Measurements from ENCODE around the gene BMPER.
"Not testable (repeated sequence)": the region's sequence is repeated elsewhere in the genome, so short reads cannot be mapped to it uniquely, and the experiment has no call there.

BMPER gene

GRCh38 chr7:34153656-34154270, 248.4 kb downstream of the BMPER start:
- no peak for DNase-seq

GRCh38 chr7:34155220-34155908, 250.0 kb downstream of the BMPER start:
- DNase-seq, result no peak

- DNase-seq, result no peak
These were observed 251.0 kb downstream of the BMPER start for GRCh38 chr7:34156336-34156735.

- DNase-seq, result no peak
These were observed 251.8 kb downstream of the BMPER start for GRCh38 chr7:34157137-34157536.

- DNase-seq, result no peak
These were observed 253.2 kb downstream of the BMPER start for GRCh38 chr7:34158368-34159153.

GRCh38 chr7:34160261-34160752, 255.0 kb downstream of the BMPER start:
- no peak for DNase-seq

GRCh38 chr7:34162027-34162565, 256.8 kb downstream of the BMPER start:
- DNase-seq, result no peak

GRCh38 chr7:34162677-34163076, 257.3 kb downstream of the BMPER start:
- DNase-seq, result no peak

- no peak for DNase-seq
These were observed 258.6 kb downstream of the BMPER start for GRCh38 chr7:34163956-34164355.

GRCh38 chr7:34165466-34165865, 260.1 kb downstream of the BMPER start:
- no peak for DNase-seq

GRCh38 chr7:34165927-34166550, 260.7 kb downstream of the BMPER start:
- no peak for DNase-seq

- no peak for DNase-seq
These were observed 262.7 kb downstream of the BMPER start for GRCh38 chr7:34168013-34168412.

GRCh38 chr7:34174688-34175616, 269.6 kb downstream of the BMPER start:
- not testable (repeated sequence) for DNase-seq

GRCh38 chr7:34175837-34176236, 270.5 kb downstream of the BMPER start:
- DNase-seq, result no peak

GRCh38 chr7:34177476-34177875, 272.1 kb downstream of the BMPER start:
- DNase-seq, result no peak

GRCh38 chr7:34181271-34181958, 276.1 kb downstream of the BMPER start:
- DNase-seq, result no peak

GRCh38 chr7:34184466-34184865, 279.1 kb downstream of the BMPER start:
- no peak for DNase-seq

- DNase-seq, result no peak
These were observed 282.5 kb downstream of the BMPER start for GRCh38 chr7:34187798-34188307.

- DNase-seq, result no peak
These were observed 283.7 kb downstream of the BMPER start for GRCh38 chr7:34189031-34189430.

- DNase-seq, result no peak
These were observed 285.0 kb downstream of the BMPER start for GRCh38 chr7:34190299-34190698.

GRCh38 chr7:34191162-34191561, 285.8 kb downstream of the BMPER start:
- no peak for DNase-seq

Data from CD4-positive, alpha-beta T cell treated with Interleukin-17A for 4 hours (primary cell).